Endothelial cell of umbilical vein (primary cell): ENCODE results near the gene TMEM178B. TPM values are rescaled to one million over a fixed set of nuclear protein-coding genes. Genes with fewer than 3 reads are reported as not detected.

Experiments
- BruUV-seq: library from RNA; stranded (reverse); fragments of 400-500 nt; replicated peaks from 2 replicates; lab custom pipeline; 2021; lab: Mats Ljungman, UMichigan
- CTCF ChIA-PET: fragments of 300-600, 350-600 bp; sonication (Branson Sonifier 250); formaldehyde crosslinking; loops from one replicate; lab custom pipeline; 2021; ENCODE audit warnings: antibody characterized with exemption, inconsistent platforms; lab: Charles Lee
- POLR2A ChIA-PET: fragments of 300-600, 350-600 bp; sonication (Branson Sonifier 250); formaldehyde crosslinking; loops from one replicate; lab custom pipeline; 2021; ENCODE audit warnings: antibody characterized with exemption, inconsistent platforms; lab: Charles Lee
- DNase-seq: peaks from one replicate; pipeline ENCODE4 v3.0.0-alpha.2; 2011; ENCODE audit warnings: low read depth, low spot score
- FAIRE-seq: peaks from 2 replicates; lab custom pipeline; 2011; peaks lifted over from hg19 to GRCh38; lab: Jason Lieb, UNC
- H2AFZ ChIP-seq: 2 replicates; pipeline ENCODE4 v1.6.0; 2012; ENCODE audit warnings: low read depth, low read length, control low read depth, inconsistent platforms
- H3K27ac ChIP-seq: 2 replicates; pipeline ENCODE4 v1.5.1; 2011; ENCODE audit warnings: low read depth, mild to moderate bottlenecking, control low read depth, low read length, moderate library complexity; ENCODE audit not compliant: insufficient read depth
- H3K27me3 ChIP-seq, 2 experiments: 2 replicates each; pipeline versions ENCODE4 v1.6.0 to v1.6.1; 2011; ENCODE audit warnings: low read length in 2 of 2, mixed read lengths in 1 of 2; ENCODE audit not compliant: control insufficient read depth in 2 of 2, insufficient read depth in 2 of 2
- H3K36me3 ChIP-seq, 2 experiments: 2 replicates in 1 of 2; 3 replicates in 1 of 2; pipeline ENCODE4 v1.5.1; 2011; ENCODE audit warnings: low read length in 2 of 2, mild to moderate bottlenecking in 1 of 2, moderate library complexity in 1 of 2; ENCODE audit not compliant: control insufficient read depth in 2 of 2, insufficient read depth in 2 of 2; ENCODE audit errors: extremely low read depth in 1 of 2
- H3K4me1 ChIP-seq: 3 replicates; pipeline ENCODE4 v1.5.1; 2011; ENCODE audit warnings: mild to moderate bottlenecking, low read length; ENCODE audit not compliant: control insufficient read depth, insufficient read depth; ENCODE audit errors: extremely low read depth
- H3K4me2 ChIP-seq: 2 replicates; pipeline ENCODE4 v1.6.1; 2011; ENCODE audit warnings: low read length, control low read depth, mixed read lengths; ENCODE audit not compliant: insufficient read depth
- H3K4me3 ChIP-seq, 3 experiments: fragments of 200-600 bp in 1 of 3; sonication (generic), shearing (Covaris generic) in 1 of 3; replicated peaks in 1 of 3; 2 replicates each; pipeline ENCODE4 v1.5.1; 2011 to 2016; ENCODE audit warnings: control low read depth in 3 of 3, low read length in 3 of 3, mild to moderate bottlenecking in 2 of 3, inconsistent platforms in 1 of 3, low read depth in 1 of 3, moderate library complexity in 1 of 3; ENCODE audit not compliant: insufficient read depth in 1 of 3
- H3K79me2 ChIP-seq: 2 replicates; pipeline ENCODE4 v1.6.0; 2012; ENCODE audit warnings: low read length, inconsistent platforms; ENCODE audit not compliant: control insufficient read depth, insufficient read depth
- H3K9ac ChIP-seq: replicated peaks from 2 replicates; pipeline ENCODE3; 2011; ENCODE audit warnings: low read length, control low read depth; ENCODE audit not compliant: insufficient read depth; ENCODE audit errors: extremely low read depth
- H3K9me1 ChIP-seq: replicated peaks from 3 replicates; pipeline ENCODE4 v1.6.0; 2011; ENCODE audit warnings: mild to moderate bottlenecking, low read length; ENCODE audit not compliant: control insufficient read depth, insufficient read depth; ENCODE audit errors: extremely low read depth
- H3K9me3 ChIP-seq: replicated peaks from 2 replicates; pipeline ENCODE4 v1.5.1; 2012; ENCODE audit warnings: low read length, inconsistent platforms; ENCODE audit not compliant: control insufficient read depth, insufficient read depth
- H4K20me1 ChIP-seq: replicated peaks from 2 replicates; pipeline ENCODE3; 2011; ENCODE audit warnings: mild to moderate bottlenecking, low read length; ENCODE audit not compliant: control insufficient read depth, insufficient read depth; ENCODE audit errors: extremely low read depth
- EZH2 ChIP-seq: IDR thresholded peaks from 2 replicates; pipeline ENCODE4 v1.6.1; 2012; ENCODE audit warnings: borderline replicate concordance, low read depth, mild to moderate bottlenecking, moderate library complexity, low read length, inconsistent platforms; ENCODE audit not compliant: severe bottlenecking
- FOS ChIP-seq: IDR thresholded peaks from 2 replicates; pipeline ENCODE4 v1.6.1; 2011; ENCODE audit warnings: mild to moderate bottlenecking, low read length, moderate library complexity, borderline replicate concordance; ENCODE audit not compliant: insufficient read depth
- GATA2 ChIP-seq: IDR thresholded peaks from 2 replicates; pipeline ENCODE4 v1.7.0; 2011; ENCODE audit warnings: low read depth, mild to moderate bottlenecking, moderate library complexity, mixed read lengths, low read length; ENCODE audit not compliant: insufficient read length, insufficient read depth
- JUN ChIP-seq: IDR thresholded peaks from 2 replicates; pipeline ENCODE4 v1.6.1; 2011; ENCODE audit warnings: borderline replicate concordance, low read depth; ENCODE audit not compliant: insufficient read length, insufficient read depth
- MYC ChIP-seq: IDR thresholded peaks from one replicate; pipeline ENCODE4 v1.6.1; 2011; ENCODE audit warnings: mild to moderate bottlenecking, low read depth, low read length
- POLR2A ChIP-seq: IDR thresholded peaks from 2 replicates; pipeline ENCODE4 v1.6.1; 2012; ENCODE audit warnings: low read depth, mild to moderate bottlenecking, control low read depth, low read length
- POLR2AphosphoS5 ChIP-seq: IDR thresholded peaks from 2 replicates; pipeline ENCODE4 v1.6.1; 2012; ENCODE audit warnings: low read depth, mild to moderate bottlenecking, control low read depth, low read length, moderate library complexity; ENCODE audit not compliant: insufficient read depth
- dilution Hi-C: fragments of 300-500 bp; cut with MboI; formaldehyde crosslinking; loops from one replicate; pipeline ENCODE4 v1.15.0; 2019; ENCODE audit warnings: low sequenced_read_pairs; ENCODE audit not compliant: extremely low pct_ligation_motif_present
- intact Hi-C: fragments of 100-400 bp; cut with micrococcal nuclease; formaldehyde crosslinking; loops from one replicate; pipeline ENCODE4 v1.10.0; 2022
- polyA plus RNA-seq, 4 experiments: library from polyadenylated mRNA; depleted of rRNA in 3 of 4; stranded (reverse) in 3 of 4; unstranded in 1 of 4; fragments of >200 nt; gene quantifications; 2 replicates each; pipeline versions ENCODE4 v1.2.1 to v1.2.3, GENCODE V29; 2011 to 2012; ENCODE audit warnings: missing spikeins in 1 of 4
- total RNA-seq: library from RNA; stranded (reverse); gene quantifications from 2 replicates; pipeline ENCODE4 v1.2.3, GENCODE V29; 2021
- TF ChIP-seq, protein P1 (sequence below): IDR thresholded peaks from 2 replicates; pipeline ENCODE4 v1.6.1; 2011; ENCODE audit not compliant: insufficient read depth, insufficient read length
- TF ChIP-seq, protein P2 (sequence below), 2 donors: IDR thresholded peaks; 1 replicate in 1 of 2; 2 replicates in 1 of 2; pipeline ENCODE4 v1.5.1; 2011; ENCODE audit warnings: low read length in 2 of 2, mild to moderate bottlenecking in 2 of 2, moderate library complexity in 2 of 2, control low read depth in 1 of 2, inconsistent platforms in 1 of 2, low read depth in 1 of 2; ENCODE audit not compliant: insufficient read depth in 1 of 2; ENCODE audit errors: extremely low read depth in 1 of 2

Gene TMEM178B
- total and polyA plus RNA-seq, 2 donors (not counting 3 experiments of a cell fraction or from before 2014, with no cell fraction given) = not detected

DNA sequence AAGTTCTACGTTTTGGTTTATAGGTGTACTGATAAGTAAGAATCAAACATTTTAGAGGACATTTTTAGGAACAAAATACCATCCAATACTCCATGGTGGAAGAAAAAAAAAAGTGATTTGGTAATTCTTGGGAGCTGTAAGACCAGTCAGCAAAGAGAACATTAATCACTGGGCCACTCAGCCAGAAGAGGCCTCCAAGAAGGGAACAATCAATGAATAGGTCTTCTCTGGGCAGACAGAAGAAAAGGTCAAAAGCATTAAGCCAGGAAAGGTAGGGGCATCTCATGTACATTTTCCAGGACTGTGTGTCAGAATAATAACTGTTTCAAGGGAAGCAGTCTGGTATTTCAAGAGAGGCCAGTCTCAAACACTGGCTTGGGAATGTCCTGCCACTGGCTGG, 286.9 kb downstream of the TMEM178B start:
- Histone ChIP-seq H3K4me3 (no peak overlapping the region), H3K79me2 (no peaks in the 10 kb centered on the region), H3K4me1 (peaks cover 27% of the 10 kb centered on the region), H3K36me3 (no peaks in the 10 kb centered on the region), H3K27me3 (no peaks in the 10 kb centered on the region), H4K20me1 (no peaks in the 10 kb centered on the region), H3K9ac (no peak overlapping the region), H3K4me2 (no peak overlapping the region), H2AFZ (no peak overlapping the region), H3K27ac (no peak overlapping the region), H3K9me3 (no peaks in the 10 kb centered on the region), H3K9me1 (no peaks in the 10 kb centered on the region)
- FAIRE-seq (no peak), DNase-seq (peak; percentile 4)
- BruUV-seq = no TSS peak
- dilution Hi-C loops (no loop called here), intact Hi-C loops (loop anchor here (5.0 to 10.0 kb wide), 2 partner anchors 424 to 439 kb away; partner anchors contain the start of gene BRAF)
- TF ChIP-seq POLR2A (no peak), EZH2 (no peak), POLR2AphosphoS5 (no peak), FOS (no peak), JUN (no peak), GATA2 (no peak), MYC (no peak)
- TF ChIP-seq, protein P1, sequence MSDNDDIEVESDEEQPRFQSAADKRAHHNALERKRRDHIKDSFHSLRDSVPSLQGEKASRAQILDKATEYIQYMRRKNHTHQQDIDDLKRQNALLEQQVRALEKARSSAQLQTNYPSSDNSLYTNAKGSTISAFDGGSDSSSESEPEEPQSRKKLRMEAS = no peak
- TF ChIP-seq, protein P2, sequence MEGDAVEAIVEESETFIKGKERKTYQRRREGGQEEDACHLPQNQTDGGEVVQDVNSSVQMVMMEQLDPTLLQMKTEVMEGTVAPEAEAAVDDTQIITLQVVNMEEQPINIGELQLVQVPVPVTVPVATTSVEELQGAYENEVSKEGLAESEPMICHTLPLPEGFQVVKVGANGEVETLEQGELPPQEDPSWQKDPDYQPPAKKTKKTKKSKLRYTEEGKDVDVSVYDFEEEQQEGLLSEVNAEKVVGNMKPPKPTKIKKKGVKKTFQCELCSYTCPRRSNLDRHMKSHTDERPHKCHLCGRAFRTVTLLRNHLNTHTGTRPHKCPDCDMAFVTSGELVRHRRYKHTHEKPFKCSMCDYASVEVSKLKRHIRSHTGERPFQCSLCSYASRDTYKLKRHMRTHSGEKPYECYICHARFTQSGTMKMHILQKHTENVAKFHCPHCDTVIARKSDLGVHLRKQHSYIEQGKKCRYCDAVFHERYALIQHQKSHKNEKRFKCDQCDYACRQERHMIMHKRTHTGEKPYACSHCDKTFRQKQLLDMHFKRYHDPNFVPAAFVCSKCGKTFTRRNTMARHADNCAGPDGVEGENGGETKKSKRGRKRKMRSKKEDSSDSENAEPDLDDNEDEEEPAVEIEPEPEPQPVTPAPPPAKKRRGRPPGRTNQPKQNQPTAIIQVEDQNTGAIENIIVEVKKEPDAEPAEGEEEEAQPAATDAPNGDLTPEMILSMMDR (IDR thresholded peaks at IDR 0.05; ENCODE audit: extremely low read depth in 1 of 2, insufficient read depth in 1 of 2, low read depth in 1 of 2, low read length in 2 of 2) = no peak
- CTCF ChIA-PET = no interaction called here
- POLR2A ChIA-PET = no interaction called here
